Right lung (tissue), 5 donors: ENCODE measurements around the gene SLIT3. TPM values are rescaled to one million over a fixed set of nuclear protein-coding genes. Genes with fewer than 3 reads are reported as not detected.
"Not testable (repeated sequence)": the region's sequence is repeated elsewhere in the genome, so short reads cannot be mapped to it uniquely, and the experiment has no call there.

Source experiments
- DNase-seq, 2 donors: peaks; one replicate each; pipeline ENCODE4 v3.0.0-alpha.2; 2013
- polyA plus RNA-seq, 5 donors: library from polyadenylated mRNA; unstranded; fragments of 120-200 nt; gene quantifications; one replicate each; pipeline versions ENCODE4 v1.2.1 to v1.2.3, GENCODE V29; 2013; ENCODE audit warnings: inconsistent platforms in 1 of 5, low replicate concordance in 1 of 5; ENCODE audit not compliant: insufficient read length in 5 of 5, insufficient read depth in 1 of 5

The SLIT3 gene
- polyA plus RNA-seq, 5 donors, result 29.5 to 51.0 (median 42.9) TPM

DNA sequence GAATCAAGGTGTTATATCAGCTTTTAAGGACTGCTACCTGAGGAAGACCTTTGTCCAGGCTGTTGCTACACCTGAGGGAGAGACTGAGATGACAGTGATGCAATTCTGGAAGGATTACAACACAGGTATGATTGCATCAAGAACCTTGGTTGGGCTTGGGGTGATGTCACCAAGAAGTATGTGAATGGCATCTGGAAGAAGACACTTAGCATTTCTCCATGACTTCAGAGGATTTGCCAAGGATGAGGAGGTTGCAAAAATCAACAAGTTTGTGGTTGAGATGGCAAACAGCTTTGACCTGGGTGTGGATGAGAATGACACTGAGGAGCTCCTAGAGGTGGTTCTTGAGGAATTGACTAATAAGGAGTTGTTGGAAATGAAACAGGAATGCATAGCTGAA, 653.9 kb downstream of the SLIT3 start:
- no peak for DNase-seq

- DNase-seq, result no peak
Observed at GRCh38 chr5:168646335-168646734, 654.6 kb downstream of the SLIT3 start.

GRCh38 chr5:168645195-168645594, 655.7 kb downstream of the SLIT3 start:
- no peak for DNase-seq

DNA sequence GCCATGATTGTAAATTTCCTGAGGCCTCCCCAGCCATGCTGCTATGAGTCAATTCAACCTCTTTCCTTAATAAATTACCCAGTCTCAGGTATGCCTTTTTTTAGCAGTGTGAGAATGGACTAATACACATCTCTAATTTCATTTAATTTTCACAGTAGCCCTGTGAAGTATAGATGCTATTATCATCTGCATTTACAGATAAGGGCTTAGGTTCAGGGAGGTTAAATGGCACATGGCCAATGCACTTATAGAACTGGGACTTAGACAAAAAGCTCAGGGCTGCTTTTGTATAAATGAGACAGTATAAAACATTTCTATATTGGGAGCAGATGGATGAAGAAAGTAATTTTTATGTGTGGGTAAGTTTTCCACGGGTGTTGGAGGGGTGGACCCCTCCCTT, 658.9 kb downstream of the SLIT3 start:
- no peak for DNase-seq

GRCh38 chr5:168638846-168639245, 662.1 kb downstream of the SLIT3 start:
- DNase-seq, result not testable (repeated sequence)

DNA sequence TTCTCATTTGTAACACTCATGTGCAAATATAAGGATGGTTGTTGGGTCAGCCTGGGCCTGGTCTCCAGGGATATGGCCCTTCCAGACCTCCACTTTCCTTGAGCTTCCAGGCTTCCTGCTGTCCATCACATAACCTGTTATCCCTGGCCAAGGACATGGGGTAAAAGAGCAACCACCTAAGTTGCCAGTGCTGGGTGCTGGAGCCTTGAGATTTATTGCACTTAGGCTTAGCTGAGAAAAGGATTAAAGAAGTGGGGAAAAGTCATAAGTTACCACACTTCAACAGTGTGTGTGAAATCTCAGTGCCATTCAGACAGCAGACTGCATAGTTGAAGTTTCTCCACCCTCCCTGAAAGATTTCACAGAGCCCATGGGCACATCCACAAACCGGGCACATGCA, 663.1 kb downstream of the SLIT3 start:
- no peak for DNase-seq

- DNase-seq, result no peak
Observed at GRCh38 chr5:168637281-168637680, 663.7 kb downstream of the SLIT3 start.

DNA sequence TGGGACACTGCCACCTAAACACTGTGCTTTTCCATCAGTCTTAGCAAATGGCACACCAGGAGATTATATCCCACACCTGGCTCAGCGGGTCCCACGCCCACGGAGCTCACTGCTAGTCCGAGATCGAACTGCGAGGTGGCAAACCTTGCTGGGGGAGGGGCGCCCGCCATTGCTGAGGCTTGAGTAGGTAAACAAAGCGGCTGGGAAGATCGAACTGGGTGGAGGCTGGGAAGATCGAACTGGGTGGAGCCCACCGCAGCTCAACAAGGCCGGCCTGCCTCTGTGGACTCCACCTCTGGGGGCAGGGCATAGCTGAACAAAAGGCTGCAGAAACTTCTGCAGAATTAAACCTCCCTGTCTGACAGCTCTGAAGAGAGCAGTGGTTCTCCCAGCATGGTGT, 670.0 kb downstream of the SLIT3 start:
- not testable (repeated sequence) for DNase-seq

DNA sequence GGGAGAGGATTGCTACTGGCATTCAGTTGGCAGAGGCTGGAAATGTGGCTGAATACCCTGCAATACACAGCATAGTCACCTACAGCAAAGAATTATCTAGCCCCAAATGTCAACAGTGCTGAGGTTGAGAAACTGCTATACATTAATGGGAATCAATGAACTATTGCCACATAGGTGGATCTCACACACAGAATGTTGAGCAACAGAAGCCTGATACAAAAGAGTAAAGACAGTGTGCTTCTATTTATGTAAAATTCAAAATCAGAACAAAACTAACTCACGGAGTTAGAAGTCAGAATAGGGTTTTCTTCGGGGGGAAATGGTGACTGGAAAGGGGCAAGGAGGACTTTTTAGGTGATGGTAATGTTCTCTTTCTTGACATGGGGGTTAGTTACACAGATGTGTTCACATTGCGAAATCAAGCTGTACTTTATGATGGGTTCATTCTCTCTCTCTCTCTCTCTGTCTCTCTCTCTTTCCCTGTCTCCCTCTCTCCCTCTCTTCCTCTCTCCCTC, 676.0 kb downstream of the SLIT3 start:
- DNase-seq, result no peak

- DNase-seq, result no peak
Observed at GRCh38 chr5:168620807-168621206, 680.1 kb downstream of the SLIT3 start.

DNA sequence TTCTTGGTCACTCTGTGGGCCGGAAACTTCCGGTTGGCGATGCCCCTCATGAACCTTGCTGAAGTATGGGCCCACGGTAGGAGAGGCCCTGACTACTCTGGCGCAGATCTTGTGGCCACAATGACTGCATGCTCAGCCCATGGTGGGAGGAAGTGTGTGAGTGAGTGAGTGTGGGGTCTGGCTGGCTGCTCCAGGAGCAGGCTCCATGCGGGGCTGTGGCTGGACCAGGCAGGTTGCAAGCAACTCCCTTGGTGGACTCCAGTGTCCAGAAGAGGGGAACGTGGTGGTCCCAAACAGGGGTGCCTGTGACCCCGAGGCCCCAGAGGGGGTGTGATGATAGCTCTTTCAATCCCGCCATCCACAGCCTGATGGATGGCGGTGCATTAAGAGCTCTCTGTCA, 686.3 kb downstream of the SLIT3 start:
- no peak for DNase-seq

- no peak for DNase-seq
Observed at GRCh38 chr5:168613996-168614395, 686.9 kb downstream of the SLIT3 start.

GRCh38 chr5:168613396-168613795, 687.5 kb downstream of the SLIT3 start:
- DNase-seq, result no peak

- DNase-seq, result no peak
Observed at GRCh38 chr5:168612996-168613395, 687.9 kb downstream of the SLIT3 start.

DNA sequence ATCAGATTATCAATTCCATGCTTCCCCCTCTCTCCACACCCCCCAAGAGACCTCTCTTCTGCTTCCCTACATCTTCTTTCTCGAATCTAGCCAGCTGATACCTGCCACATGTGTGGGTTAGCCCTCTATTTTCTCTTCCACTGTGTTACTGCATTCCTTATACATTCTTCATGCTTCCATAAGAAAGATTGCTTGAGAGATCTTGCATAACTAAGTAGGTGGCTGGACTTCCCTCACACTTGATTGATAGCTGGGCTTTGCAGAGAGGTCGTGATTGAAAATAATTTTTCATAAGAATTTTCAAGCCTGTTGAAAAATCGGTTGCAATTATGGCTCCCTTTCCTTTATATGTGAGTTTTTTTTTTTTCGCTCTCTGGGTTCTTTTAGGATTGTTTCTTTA, 688.8 kb downstream of the SLIT3 start:
- DNase-seq, result no peak
